Tibial nerve (tissue), 4 donors: Measurements from ENCODE around the gene STK39.

Experiments
- EP300 ChIP-seq, 2 donors: sonication (generic); formaldehyde crosslinking; IDR thresholded peaks; one replicate each; pipeline ENCODE4 v1.6.1; 2017; ENCODE audit warnings: antibody characterized with exemption in 2 of 2, mild to moderate bottlenecking in 1 of 2
- POLR2A ChIP-seq, 2 donors: fragments of 450-650 bp; IDR thresholded peaks; one replicate each; pipeline ENCODE4 v1.6.1; 2017; ENCODE audit warnings: antibody characterized with exemption in 2 of 2, mild to moderate bottlenecking in 2 of 2, moderate library complexity in 2 of 2
- TF ChIP-seq, protein P1 (sequence below), 5 experiments: fragments of 200-600 bp in 3 of 5; fragments of 450-650 bp in 2 of 5; sonication (generic) in 3 of 5; IDR thresholded peaks; one replicate each; pipeline ENCODE4 v1.5.1; 2016 to 2019; ENCODE audit warnings: antibody characterized with exemption in 5 of 5, mild to moderate bottlenecking in 3 of 5, moderate library complexity in 2 of 5

DNA sequence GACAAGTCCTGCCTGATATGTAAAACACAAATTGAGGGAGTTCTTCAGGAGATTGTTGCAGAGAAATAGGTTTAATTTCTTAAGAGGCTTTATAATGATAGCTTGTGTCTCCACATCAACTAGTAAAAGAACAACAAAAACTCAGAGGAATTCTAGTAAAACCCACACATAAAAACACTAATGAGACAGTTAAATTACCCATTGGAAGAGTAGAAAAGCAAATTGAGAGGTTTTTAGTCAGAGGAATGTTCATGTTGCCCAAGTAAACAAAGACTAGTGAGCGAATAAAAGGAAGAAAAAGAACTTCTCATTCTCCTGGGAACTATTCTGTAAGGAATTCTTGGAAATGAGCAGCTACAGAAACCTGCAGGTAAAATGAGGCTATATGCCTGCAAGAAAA, 330.6 kb downstream of the STK39 start:
- TF ChIP-seq POLR2A (IDR thresholded peaks at IDR 0.05) (no peak), EP300 (IDR thresholded peaks at IDR 0.05) (no peak)
- TF ChIP-seq, protein P1, sequence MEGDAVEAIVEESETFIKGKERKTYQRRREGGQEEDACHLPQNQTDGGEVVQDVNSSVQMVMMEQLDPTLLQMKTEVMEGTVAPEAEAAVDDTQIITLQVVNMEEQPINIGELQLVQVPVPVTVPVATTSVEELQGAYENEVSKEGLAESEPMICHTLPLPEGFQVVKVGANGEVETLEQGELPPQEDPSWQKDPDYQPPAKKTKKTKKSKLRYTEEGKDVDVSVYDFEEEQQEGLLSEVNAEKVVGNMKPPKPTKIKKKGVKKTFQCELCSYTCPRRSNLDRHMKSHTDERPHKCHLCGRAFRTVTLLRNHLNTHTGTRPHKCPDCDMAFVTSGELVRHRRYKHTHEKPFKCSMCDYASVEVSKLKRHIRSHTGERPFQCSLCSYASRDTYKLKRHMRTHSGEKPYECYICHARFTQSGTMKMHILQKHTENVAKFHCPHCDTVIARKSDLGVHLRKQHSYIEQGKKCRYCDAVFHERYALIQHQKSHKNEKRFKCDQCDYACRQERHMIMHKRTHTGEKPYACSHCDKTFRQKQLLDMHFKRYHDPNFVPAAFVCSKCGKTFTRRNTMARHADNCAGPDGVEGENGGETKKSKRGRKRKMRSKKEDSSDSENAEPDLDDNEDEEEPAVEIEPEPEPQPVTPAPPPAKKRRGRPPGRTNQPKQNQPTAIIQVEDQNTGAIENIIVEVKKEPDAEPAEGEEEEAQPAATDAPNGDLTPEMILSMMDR (IDR thresholded peaks at IDR 0.05), result no peak
